ENCODE measurements around the gene ANAPC2. TPM values are rescaled to one million over a fixed set of nuclear protein-coding genes. Genes with fewer than 3 reads are reported as not detected.

ANAPC2 gene
- total and polyA plus RNA-seq, 2 of the 4 experiments (the other 2 are of a cell fraction), result 9.3 to 29.5 TPM

GRCh38 chr9:137178939-137179630 is 9.3 kb downstream of the ANAPC2 start:
- intact Hi-C loops (cut with micrococcal nuclease), result no loop called here
- CTCF ChIA-PET, result no interaction called here
- no peaks in the 10 kb centered on the region; a peak in 1 of 4 replicates for H3K79me1 ChIP-seq (ENCODE audit: low read depth in 1 of 2, low read length in 2 of 2)
- H3K14ac ChIP-seq (replicated peaks; ENCODE audit: low read depth, low read length), result no peak overlapping the region
- no peak overlapping the region for H2BK15ac ChIP-seq (ENCODE audit: low read depth, low read length)
- no peak overlapping the region for H2BK20ac ChIP-seq (ENCODE audit: low read depth, low read length)
- H3K4me1 ChIP-seq (ENCODE audit: control insufficient read depth, insufficient read depth, low read length), result no peaks in the 10 kb centered on the region; the same call in 1 of the 2 replicates
- in situ Hi-C loops (cut with MboI; ENCODE audit: low sequenced_read_pairs), result no loop called here
- H2AK5ac ChIP-seq (ENCODE audit: low read depth, low read length), result no peak overlapping the region
- no peak overlapping the region for H2AK9ac ChIP-seq (replicated peaks; ENCODE audit: low read depth, low read length, poor library complexity)
- H3K27me3 ChIP-seq (ENCODE audit: control insufficient read depth, insufficient read depth, low read length), result no peaks in the 10 kb centered on the region
- H3K4me2 ChIP-seq (ENCODE audit: low read depth, low read length), result no peak overlapping the region
- no TSS peak for BruUV-seq (replicated peaks)
- 0 out of 2 replicates have a peak, but pooled peaks cover 2% of the 10 kb centered on the region for H3K9me1 ChIP-seq (ENCODE audit: insufficient read depth, low read length)
- DNase-seq (no peak), ATAC-seq (ENCODE audit: low read depth) (no peak)
- H3K27ac ChIP-seq (ENCODE audit: insufficient read depth, low read length), result no peak overlapping the region
- no peak for TF ChIP-seq SMC3 (IDR thresholded peaks at IDR 0.05; ENCODE audit: low read depth, low read length)
- no peak for TF ChIP-seq BHLHE40 (IDR thresholded peaks at IDR 0.05; ENCODE audit: low read depth, low read length)
- TF ChIP-seq MAZ (IDR thresholded peaks at IDR 0.05; ENCODE audit: borderline replicate concordance, low read depth, low read length), result no peak
- no peaks in the 10 kb centered on the region; the same call in 1 of the 2 replicates for H4K20me1 ChIP-seq (ENCODE audit: insufficient read depth, low read length)
- no peak overlapping the region for H3K4ac ChIP-seq (ENCODE audit: low read depth, low read length)
- no peak overlapping the region for H2AFZ ChIP-seq (replicated peaks; ENCODE audit: low read length, poor library complexity)
- dilution Hi-C loops (cut with HindIII; ENCODE audit: low sequenced_read_pairs, unreplicated experiment), result no loop called here
- H3K36me3 ChIP-seq (ENCODE audit: control insufficient read depth, insufficient read depth, low read length), result peaks cover 58% of the 10 kb centered on the region
- H3K9ac ChIP-seq (ENCODE audit: low read depth, low read length), result no peak overlapping the region
- no peak overlapping the region for H3K56ac ChIP-seq (ENCODE audit: extremely low read depth, insufficient read depth, low read length)
- H2BK120ac ChIP-seq (ENCODE audit: low read depth, low read length), result no peak overlapping the region
- H3K4me3 ChIP-seq (ENCODE audit: insufficient read depth, low read depth, low read length), result no peak overlapping the region
- no peak overlapping the region for H2BK5ac ChIP-seq (ENCODE audit: low read depth, low read length, poor library complexity, severe bottlenecking)
- H4K8ac ChIP-seq (ENCODE audit: low read depth in 2 of 2, low read length in 2 of 2), result no peak overlapping the region
- no CpG with 5 or more reads among the region's 19 CpGs for WGBS, 2 experiments (ENCODE audit: extremely low coverage in 2 of 2, insufficient read length in 1 of 2)
- no peak overlapping the region for H3K18ac ChIP-seq (ENCODE audit: low read depth, low read length)
- POLR2A ChIA-PET (ENCODE audit: unreplicated experiment), result no interaction called here
- H4K91ac ChIP-seq (ENCODE audit: insufficient read depth, low read depth, low read length), result no peak overlapping the region
- H3K9me3 ChIP-seq (ENCODE audit: control insufficient read depth, insufficient read depth, low read length), result no peaks in the 10 kb centered on the region
- no peak overlapping the region for H3K23ac ChIP-seq (ENCODE audit: low read depth, low read length)
- no peak overlapping the region for H4K5ac ChIP-seq (ENCODE audit: low read depth, low read length)
